Kasumi-1 (cell line): ENCODE measurements around the gene JMJD1C.

ENCODE experiments used
- DNase-seq, 2 experiments: peaks; one replicate each; lab custom pipeline; 2025; lab: John Stamatoyannopoulos, UW

The JMJD1C gene

DNA sequence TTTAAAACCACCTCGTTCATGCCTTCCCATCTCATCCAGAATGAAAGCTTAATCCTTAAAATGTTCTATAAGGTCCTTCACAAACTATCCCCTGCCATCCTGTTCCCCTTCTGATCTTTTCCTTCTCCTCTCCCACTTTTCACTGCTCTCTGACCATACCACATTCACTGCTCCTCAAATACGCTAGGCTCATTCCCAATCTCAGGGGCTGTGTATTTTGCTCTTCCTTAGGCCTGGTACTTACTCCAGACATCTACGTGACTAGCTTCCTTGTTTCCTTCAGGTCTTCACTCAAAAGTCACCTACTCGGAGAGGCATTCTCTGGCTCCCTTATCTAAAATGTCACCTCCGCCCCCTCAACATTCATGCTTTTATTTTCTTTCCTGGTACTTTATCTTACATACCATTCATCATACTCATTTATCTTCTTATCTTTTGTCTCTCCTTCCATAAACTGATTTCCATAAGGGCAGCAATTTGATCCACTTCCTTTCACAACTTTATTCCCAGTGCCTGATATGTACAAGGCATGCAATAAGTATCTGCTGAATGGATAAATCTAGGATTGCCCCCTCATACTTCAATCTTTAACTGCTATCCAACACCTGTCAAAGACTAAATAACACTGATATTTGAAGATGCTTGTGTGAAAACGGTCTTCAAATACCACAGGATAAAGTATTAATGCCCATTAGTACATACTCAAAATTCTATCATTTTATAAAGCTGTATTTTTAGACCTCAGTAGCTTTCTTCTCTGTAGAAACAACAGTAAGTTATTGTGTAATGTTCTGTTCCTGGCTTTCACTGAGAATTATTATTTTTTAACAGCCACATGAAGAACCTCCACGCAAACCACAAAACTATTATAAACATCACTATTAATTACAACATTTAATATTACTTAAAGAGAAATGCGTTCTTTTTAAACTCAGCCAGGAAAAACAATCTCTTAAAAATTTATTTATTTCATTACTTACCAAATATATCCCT, 27.0 kb downstream of the JMJD1C start:
- DNase-seq: no peak

DNA sequence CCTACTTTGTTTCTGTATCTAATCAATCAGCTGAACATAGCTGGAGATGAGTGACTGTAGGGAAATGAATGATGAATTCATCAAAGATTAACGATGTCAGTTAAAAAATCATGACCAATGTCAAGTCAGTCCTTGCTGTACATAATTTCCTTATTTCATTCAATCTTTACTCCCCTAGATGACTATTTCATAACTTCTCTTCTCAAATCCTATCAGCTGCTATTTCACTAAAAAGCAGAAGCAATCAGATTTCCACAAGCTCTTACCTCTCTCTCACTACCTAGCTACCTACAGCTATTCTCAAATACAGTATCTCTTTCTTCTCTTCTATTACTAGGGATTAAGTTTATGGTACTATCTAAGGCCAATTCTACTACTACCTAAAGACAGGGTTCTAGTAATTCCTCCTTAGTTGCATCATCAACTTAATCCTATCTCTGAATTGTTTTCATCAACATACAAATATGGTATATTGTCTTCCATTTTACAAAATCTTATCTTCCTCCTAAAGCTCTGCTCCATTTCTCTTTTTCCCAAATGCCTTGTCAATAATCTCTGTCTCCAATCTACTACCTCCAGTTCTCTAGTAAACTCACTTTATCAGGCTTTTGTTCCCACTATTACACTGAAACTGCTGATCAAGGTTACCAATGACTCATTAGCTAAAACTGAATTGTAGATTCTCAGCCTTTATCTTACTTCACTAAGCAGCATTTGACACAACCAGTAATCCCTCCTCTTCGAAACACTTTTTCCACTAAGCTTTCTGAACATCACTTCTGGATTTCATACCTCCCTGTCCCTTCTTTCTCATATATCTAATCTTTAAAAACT, 28.4 kb downstream of the JMJD1C start:
- DNase-seq: peak; percentile 48 to 54

DNA sequence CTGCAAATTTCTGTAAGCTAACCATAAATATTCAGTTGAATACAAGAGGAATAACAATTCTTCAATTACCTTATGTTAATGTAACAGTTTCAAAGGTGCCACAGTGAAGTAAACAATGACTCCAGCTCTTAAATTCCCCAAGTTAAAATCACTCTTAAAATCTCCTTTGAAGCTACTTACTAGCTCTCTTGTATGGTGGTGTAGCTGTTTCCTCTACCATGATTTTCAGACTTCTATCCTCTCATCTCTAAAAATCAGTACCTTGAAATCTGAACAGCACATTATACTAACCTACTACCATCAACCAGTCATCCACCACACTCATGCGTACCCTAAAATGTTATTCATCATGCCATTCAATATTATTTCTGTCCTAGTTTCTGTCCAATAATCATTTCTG, 29.6 kb downstream of the JMJD1C start:
- DNase-seq: no peak

DNA sequence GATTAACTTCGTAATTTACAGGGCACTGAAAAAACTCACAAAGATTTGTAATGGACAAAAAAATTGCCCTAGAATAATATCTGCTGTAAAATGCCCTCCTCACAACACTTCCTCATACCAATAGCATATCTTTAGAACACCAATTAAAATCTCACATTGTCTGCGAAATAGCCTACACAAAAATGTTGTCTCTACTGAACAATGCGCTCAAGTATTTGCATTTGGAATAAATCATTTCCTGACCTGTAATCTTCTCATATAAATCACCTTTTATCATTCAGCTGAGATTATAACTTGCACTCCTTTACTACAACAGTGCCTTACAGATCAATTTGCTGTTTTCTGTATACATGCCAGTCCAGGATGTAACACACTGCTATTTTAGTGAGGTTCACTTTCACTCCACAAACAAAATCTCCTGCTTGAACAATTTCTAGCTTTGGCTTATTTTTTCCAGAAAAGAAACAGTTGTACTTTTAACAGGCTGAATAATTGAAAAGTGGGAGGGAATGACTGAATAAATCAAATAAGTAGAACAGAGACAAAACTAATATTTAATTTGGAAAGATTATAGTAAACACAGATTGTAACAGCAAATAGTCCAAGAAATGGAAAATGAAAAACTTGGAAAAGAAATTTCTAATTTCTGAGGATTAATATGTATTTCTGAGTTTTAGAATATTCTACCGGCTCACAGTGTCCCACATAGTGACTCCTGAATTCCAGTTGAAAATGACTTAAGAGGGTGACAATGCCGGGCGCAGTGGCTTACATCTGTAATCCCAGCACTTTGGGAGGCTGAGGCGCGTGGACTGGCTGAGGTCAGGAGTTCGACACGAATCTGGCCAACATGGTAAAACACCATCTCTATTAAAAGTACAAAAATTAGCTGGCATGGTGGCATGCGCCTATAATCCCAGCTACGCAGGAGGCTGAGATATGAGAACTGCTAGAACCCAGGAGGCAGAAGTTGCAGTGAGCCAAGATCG, 30.6 kb downstream of the JMJD1C start:
- DNase-seq: peak in 1 of 2 experiments; percentile 19

DNA sequence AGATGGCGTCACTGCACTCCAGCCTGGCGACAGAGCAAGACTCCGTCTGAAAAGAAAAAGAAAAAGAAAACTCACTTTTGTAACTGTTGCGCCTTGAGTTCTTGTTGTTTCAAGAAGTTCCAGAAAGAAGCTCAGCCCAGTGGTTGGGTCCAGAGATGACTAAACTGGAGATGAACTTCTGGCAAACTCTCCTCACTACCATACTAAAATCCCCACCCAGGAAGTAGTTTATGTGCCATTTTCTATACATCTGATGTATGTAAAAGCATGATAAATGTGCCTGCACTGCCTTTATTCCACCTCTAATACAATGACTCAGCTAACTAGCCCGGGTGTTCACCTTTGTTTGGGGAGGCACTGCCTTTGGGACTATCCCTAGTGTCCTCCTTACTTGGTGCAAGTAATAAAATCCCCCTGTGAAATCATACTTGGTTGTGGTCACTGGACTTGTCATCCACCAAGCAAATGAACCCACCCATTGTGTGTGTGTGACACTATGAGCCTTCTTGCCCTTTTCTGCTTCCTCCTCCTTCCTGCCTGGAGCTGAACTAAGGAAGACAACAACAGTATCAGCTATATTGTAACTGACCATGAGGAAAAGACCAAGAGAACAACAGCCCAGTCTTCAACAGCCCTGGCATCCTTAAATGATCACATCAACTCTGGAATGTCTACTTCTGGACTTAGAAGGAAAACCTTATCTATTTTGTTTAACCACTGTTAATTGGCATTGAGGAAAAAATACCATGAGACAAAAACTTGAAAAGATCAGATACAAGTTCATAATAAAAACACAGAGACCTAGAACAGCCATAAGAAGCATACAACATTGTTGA, 33.6 kb downstream of the JMJD1C start:
- DNase-seq: no peak

DNA sequence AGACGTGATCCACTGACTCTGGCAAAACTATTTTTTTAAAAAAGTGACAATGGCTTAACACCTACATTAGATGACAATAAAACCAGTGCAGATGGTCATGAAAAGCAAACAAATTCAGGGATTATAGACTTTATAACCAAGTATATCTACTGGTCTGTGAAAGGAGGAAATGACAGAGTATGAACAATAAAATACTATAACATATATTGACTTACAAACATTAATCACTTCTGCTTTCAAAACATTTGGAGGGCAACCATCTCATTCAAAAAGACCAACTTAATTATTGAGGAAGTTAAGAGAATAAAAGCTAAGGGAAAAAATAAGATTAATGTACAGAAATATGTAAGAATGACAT, 34.8 kb downstream of the JMJD1C start:
- no peak for DNase-seq

DNA sequence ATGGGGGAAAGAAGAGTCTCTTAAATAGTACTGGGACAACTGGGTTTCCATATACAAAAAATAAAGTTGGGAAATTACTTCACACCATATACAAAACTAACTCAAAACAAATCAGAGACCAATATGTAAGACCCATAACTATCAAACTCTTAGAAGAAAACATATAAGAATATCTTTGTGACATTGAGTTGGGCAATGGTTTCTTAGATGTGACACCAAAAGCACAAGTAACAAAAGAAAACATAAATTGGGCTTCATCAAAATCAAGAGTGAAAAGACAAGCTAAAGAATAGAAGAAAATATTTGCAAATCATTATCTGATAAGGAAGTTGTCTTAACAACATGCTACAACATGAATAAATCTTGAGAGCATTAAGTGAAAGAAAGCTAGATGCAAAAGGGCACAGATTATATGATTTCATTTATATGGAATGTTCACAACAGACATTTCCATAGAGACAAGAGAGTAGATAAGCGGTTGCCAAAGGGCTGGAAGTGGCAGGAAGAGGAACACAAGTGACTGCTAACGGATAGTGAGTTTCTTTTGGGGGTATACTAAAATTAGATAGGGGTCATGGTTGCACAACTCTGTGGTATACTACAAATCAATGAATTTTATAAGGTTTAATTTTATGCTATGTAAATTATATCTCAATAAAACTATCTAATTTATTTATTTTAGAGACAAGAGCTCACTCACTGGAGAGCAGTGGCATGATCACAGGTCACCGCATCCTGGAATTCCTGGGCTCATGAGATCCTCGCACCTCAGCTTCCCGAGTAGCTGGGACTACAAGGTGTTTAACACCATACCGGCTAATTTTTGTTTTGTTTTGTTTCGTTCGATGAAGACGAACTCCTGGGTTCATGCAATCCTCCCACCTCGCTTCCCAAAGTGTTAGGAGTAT, 35.4 kb downstream of the JMJD1C start:
- peak; percentile 44 to 57 for DNase-seq

DNA sequence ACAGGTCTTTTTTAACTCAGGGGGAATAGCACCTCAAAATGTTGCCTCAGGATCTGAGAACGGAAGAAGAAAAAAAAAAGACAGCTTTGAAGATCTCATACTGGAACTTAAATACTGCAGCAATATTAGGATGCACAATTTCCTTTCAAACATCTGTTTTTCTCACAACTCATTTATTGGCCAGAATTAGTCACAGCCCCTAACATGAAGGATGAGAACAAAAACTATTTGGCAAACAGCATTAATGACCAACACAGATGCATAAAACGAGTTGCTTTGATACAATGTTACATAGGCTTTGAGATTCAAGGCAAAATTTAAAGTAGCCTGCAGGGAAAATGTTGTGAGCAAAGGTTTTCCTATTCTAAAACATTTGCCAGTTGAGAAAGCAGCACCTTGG, 36.5 kb downstream of the JMJD1C start:
- no peak for DNase-seq

DNA sequence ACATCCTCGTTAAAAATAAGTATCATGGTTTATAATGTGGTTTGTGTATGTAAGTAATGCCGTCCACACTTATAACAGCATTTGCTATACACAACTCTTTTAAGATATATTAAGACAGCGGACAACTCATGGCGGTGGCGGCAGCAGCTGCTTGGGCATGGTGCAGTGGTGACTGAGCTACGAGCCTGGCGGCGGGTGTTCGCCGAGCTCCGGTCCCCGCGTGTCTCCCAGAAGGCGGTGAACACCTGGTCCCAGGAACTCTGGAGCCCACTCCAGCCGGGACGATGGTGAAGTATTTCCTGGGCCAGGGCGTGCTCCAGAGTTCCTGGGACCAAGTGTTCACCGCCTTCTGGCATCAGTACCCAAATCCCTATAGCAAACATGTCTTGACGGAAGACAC, 38.8 kb downstream of the JMJD1C start:
- no peak for DNase-seq

DNA sequence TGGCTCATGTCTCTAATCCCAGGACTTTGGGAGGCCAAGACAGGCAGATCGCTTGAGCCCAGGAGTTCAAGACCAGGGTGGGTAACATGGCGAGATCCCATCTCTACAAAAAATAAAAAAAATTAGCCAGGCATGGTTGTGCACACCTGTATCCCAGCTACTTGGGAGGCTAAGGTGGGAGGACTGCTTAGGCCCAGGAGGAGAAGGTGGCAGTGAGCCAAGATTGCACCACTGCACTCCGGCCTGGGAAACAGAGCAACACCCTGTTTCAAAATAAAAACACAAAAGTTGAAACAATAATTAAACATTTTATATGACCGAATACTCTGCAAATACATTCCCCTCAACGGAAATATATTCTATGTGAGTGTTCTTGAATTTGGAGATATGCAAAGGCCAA, 40.3 kb downstream of the JMJD1C start:
- no peak for DNase-seq

DNA sequence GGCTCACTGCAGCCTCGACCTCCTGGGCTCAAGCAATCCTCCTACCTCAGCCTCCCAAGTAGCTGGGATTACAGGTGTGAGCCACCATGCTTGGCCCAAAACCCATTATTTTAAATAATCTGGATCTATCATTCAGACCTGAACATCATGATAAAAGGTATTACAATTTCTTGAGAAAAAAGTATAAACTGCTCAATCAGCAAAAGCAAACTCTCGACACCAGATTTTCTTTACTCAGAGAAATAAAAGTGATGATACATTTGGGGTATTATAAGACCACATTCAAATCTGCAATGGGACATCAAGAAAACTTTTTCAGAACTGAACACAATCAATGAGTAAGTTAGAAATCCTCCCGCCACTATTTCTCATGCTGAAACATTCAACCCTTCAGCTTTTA, 41.2 kb downstream of the JMJD1C start:
- no peak for DNase-seq

DNA sequence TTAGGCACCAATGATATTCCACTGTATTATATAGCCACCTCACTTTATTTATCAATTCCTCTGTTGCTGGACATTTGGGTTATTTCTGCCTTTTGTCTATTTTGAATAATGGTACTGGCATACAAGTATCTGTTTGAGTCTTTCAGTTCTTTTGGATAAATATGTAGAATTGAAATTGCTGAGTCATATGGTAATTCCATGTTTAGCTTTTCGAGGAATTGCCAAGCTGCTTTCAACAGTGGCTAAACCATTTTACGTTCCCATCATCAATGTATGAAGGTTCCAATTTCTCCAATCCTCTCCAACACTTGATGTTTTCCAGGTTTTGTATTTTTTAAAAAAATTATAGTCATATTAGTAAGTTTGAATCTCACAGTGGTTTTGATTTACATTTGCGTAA, 42.3 kb downstream of the JMJD1C start:
- no peak for DNase-seq

DNA sequence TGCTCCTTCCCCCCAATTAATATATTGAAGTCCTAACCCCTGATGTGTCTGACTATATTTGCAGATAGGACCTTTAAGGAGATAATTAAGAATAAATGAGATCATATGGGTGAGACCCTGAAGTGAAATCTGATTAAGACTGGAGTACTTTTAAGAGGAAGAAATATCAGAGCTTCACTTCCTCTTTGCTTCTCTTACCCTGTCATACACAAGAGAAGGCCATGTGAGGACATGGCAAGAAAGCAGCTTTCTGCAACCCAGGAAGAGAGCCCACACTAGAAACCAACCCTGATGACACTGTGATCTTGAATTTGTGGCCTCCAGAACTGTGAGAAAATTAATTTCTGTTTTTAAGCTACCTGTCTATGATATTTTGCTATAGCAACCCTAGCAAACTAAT, 44.2 kb downstream of the JMJD1C start:
- peak; percentile 97 to 99 for DNase-seq

DNA sequence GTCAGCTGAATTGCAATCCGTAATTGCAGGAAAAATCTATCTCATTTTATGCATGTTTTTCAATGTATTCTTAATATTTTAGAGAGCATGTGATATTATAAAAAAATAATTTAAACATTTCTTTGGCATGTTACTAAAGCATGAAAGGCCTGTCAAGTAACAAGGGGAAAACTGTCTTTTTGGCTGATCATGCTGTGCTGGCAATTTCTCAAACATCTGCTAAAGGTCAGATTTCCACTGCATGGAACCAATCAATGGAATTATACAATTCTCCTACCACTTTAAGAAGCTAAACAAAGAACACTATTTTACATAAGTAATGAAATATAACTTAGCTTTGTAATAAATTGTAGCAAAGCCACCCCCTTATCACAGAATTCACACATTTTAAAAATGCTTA, 49.4 kb downstream of the JMJD1C start:
- no peak for DNase-seq

DNA sequence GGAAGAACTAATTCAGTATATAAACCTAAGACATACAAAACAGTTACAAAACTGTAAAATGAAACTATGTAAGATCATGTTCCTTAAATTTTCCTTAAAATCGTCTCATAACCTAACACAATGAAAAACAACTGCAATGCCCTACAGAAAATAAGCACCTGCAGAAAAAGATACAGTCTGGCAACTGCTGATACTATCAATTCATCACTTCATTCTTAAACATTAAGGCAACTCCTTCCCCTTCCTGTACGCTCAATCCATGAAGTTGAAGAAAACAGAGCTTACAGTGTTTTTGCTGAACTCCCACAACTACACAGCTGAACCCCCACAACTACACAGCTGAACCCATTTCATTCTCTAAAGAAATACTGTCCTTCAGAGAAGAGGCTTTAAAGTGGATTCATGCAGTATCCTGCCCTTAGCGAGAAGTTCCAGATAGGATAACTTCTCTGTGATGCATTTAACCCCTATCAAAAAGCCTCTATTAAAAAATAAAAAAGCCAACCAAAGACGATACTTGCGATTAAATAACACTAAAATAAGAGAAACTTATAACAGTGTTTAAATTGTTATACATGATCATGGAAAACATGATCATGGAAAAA, 50.0 kb downstream of the JMJD1C start:
- DNase-seq: peak in 1 of 2 experiments; percentile 33

DNA sequence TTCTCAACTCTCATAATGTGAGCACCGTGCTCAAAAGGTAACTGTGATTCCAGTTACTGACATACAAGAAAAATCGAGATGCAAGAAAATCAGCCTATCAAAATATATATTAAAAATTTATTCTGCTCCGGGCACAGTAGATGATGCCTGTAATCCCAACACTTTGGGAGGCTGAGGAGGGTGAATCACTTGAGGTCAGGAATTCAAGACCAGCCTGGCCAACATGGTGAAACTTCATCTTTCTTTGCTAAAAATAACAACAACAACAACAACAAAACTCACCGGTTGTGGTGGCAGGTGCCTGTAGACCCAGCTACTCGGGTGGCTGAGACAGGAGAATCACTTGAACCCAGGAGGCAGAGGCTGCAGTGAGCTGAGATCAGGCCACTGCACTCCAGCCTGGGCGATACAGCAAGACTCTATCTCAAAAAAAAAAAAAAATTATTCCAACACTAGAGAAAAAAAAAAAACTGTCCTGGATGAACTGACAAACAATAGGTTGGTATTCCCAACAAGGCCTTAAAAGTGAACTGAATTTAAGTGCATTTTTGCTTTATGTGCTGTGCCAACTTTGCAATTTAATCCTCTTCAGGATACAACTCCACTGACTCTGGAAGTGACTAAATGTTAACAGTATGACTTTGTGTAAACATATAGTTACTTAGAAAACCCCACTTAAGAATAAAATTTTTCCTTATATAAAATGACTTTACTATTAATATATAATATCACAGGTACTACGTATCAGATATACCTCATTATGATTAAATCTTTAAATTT, 51.1 kb downstream of the JMJD1C start:
- DNase-seq: no peak

DNA sequence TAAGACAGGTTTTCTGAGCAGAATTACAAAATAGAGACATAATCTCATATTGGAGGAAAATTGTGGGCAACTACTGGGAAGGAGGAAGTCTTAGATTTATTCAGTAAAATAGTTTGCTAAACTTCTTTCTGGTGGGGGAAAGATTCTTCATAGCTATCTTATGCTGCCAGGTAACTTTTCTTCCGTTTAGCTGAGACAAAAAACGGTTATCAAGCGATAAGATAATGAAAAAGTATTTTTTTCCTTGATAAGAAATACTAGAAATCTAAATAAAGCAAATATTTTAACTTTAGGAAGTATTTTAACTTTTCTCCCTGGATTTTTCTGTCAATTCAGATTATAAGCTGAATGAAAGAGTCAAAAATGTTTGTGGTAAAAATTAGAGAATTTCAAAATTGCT, 52.3 kb downstream of the JMJD1C start:
- no peak for DNase-seq

DNA sequence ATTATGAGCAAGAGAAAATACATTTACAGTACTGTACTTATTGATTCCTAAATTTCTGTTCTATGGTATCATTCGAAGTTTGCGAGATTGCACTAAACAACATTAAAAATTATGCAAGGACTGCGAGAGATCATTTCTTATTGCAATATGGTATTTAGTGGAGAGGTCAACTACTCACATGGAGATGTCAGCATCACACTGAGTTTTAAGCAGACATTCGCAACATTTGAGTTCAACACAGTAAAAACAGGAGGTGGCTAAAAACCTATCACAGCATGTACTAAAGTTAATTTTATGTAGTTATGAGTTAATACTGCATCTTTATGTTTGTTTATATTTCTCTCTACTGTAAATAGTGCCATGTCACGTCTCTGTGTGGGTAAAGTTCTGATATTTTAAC, 53.5 kb downstream of the JMJD1C start:
- no peak for DNase-seq

DNA sequence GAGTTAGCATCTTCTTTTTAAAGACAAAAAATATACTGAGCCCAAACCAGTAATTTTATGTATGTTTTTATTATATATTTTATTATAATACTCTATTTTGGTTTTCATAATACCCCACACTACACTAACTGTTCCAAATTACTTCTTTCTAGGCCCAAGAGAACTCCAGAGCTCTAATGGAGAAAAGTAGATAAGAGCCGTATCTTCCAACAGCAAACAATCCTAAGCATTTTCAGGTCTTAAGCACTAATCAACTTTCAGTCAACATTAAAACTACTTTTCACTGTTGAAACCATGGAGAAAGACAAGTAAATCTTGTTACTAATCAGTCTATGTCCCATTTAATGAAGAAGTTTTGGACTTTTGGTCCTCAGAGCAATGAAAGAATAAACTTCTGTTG, 55.1 kb downstream of the JMJD1C start:
- no peak for DNase-seq
